Activated effector memory CD4-positive, alpha-beta T cell treated with anti-CD3 and anti-CD28 coated beads, Interleukin-2, amount 50 U/mL, for 16 hours (primary cell): ENCODE measurements around the gene ANKRD24.
"Not testable (repeated sequence)": the region's sequence is repeated elsewhere in the genome, so short reads cannot be mapped to it uniquely, and the experiment has no call there.

Experiments used
- DNase-seq: peaks from one replicate; pipeline ENCODE4 v3.0.0-alpha.2; 2020

ANKRD24 gene

GRCh38 chr19:4182084-4182810 is at the start of gene ANKRD24, which contains the start of gene SIRT6:
TSS of gene ANKRD24 (plus strand) at chr19:4182689. CDS start at chr19:4186426, 3,737 bp downstream.
TSS of gene SIRT6 (minus strand) at chr19:4182563. CDS start at chr19:4182539, 24 bp downstream.
- DNase-seq, result peak; percentile 99

DNA sequence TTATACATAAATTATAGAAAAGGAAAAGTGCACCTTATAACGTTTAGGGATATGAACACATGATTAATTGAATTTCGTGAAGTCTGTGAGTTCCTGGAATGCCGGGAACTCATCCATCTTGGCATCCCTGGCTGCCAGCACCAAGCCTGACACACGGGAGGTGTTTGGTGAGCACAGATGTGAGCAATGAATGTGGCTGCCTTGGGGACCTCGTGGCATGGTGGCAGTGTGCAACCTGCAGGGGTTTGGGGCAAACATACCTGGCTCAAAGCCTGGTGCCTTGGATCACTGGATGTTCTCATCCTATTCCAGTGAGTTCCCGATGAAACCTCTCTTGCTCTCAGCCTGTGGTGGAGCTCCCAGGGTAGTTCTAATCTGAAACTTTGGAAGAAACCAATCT is 48.1 kb upstream of the ANKRD24 start:
- no peak for DNase-seq

GRCh38 chr19:4135386-4135785 is 47.1 kb upstream of the ANKRD24 start:
- DNase-seq, result not testable (repeated sequence)

DNA sequence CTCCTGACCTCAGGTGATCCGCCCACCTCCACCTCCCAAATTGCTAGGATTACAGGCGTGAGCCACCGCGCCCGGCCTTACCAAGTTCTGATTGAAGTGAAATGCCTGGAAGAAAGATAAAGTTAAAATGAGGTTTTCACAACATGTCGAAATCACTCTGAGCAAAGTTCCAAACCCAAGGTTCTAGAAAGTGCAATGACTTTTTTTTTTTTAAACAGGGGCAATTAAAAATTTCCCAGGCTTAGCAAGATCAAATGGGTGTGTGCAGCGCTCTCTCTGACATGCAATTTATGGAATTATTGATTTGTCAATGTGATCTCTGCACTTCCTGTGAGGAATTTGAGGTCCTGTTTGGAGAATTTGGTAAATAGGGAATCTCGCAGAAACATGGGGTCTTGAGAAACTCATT is 45.8 kb upstream of the ANKRD24 start:
- no peak for DNase-seq

DNA sequence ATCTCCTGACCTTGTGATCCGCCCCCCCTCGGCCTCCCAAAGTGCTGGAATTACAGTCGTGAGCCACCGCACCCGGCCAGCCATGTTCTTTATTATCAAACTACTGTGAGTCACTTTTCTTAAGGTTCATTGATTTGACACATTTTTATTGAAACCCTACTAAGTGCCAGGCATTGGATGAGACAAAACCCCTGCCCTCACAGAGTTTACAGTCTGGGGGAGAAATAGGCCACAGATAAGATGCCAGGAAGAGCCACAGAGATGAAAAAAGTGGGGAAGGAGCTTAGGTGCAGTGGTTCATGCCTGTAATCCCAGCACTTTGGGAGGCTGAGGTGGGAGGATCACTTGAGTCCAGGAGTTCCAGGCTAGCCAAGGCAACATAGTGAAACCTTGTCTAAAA is 44.0 kb upstream of the ANKRD24 start:
- no peak for DNase-seq

- peak; percentile 95 for DNase-seq
These were observed 42.8 kb upstream of the ANKRD24 start for GRCh38 chr19:4139614-4140236.

DNA sequence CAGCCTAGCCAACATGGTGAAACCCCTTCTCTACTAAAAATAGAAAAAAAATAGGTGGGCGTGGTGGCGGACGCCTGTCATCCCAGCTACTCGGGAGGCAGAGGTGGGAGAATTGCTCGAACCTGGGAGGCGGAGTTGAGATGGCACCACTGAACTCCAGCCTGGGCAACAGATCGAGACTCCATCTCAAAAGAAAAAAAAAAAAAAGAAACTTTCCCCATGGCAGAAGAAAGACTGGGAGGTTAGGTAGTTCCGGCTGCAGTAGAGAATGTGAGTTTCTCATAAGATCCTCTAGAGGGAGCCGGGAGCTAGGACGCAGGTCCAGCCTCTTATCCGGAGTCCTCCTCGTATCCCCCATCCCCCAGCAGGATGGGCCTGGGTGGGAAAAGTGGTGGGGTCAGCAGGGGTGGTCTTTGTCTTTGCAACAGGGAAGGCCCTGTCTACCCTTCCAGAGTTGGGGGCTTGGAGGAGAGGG is 42.2 kb upstream of the ANKRD24 start:
- DNase-seq, result peak; percentile 67

GRCh38 chr19:4142916-4143315 is 39.6 kb upstream of the ANKRD24 start:
- DNase-seq, result not testable (repeated sequence)

DNA sequence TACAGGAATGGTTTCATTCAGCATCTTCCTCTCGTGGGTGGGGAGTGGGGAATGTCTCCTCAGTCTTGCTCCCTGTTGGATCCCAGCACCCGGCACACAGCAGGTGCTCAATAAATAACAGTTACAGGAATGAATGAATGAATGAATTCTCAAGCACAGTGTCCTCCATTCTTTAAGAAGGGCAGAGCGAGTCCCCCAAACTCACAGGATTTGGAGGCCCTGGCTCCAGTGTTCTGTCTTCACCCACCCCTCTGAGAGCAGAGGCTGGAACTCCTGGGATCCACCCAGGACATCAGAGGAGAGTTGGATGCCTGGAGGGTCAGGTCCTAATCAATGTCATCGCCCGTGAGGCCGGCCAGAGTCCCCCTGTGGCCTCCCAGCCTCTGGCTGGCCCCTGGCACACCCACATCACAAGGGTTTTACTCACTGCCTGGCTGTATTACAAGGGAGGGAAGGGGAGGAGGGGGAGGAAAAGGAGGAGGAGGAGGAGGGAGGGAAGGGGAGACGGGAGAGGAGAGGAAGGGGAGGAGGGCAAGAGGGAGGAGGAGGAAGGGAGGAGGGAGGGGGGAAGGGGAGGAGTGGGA is 37.7 kb upstream of the ANKRD24 start:
- DNase-seq, result no peak

- no peak for DNase-seq
These were observed 32.8 kb upstream of the ANKRD24 start for GRCh38 chr19:4149518-4150288.

GRCh38 chr19:4151623-4152022 is 30.9 kb upstream of the ANKRD24 start:
- DNase-seq, result no peak

DNA sequence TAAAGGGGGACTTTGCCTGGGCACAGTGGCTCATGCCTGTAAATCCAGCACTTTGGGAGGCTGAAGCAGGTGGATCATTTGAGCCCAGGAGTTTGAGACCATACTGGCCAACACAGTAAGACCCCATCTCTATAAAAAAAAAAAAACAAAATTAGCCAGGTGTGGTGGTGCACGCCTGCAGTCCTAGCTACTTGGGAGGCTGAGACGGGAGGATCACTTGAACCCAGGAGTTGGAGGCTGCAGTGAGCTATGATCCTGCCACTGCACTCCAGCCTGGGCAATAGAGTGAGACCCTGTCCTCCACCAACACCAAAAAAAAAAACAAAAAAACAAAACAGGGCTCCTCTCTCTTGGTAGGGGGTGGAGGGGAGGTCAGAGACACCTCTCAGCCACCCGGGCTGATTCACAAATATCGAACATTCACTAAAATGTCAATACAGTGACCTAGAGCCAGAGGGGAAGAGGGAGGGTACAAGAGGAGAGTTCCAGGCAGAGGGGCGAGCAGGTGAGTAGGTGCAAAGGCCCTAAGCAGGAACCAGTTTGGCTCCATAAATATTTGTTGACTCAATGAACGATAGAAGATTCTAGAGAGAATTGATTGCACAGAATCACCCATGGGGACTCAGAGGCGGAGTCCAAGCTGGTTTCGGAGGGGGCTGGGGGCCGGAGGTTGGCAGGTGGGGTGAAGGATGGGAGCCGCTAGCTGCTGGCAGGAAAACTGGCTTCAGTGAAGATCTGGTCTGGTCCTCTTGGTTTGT is 30.1 kb upstream of the ANKRD24 start:
- DNase-seq, result no peak

- DNase-seq, result no peak
These were observed 27.7 kb upstream of the ANKRD24 start for GRCh38 chr19:4154571-4155312.

GRCh38 chr19:4157164-4157563 is 25.3 kb upstream of the ANKRD24 start:
- DNase-seq, result no peak

GRCh38 chr19:4157971-4158370 is 24.5 kb upstream of the ANKRD24 start:
- not testable (repeated sequence) for DNase-seq

DNA sequence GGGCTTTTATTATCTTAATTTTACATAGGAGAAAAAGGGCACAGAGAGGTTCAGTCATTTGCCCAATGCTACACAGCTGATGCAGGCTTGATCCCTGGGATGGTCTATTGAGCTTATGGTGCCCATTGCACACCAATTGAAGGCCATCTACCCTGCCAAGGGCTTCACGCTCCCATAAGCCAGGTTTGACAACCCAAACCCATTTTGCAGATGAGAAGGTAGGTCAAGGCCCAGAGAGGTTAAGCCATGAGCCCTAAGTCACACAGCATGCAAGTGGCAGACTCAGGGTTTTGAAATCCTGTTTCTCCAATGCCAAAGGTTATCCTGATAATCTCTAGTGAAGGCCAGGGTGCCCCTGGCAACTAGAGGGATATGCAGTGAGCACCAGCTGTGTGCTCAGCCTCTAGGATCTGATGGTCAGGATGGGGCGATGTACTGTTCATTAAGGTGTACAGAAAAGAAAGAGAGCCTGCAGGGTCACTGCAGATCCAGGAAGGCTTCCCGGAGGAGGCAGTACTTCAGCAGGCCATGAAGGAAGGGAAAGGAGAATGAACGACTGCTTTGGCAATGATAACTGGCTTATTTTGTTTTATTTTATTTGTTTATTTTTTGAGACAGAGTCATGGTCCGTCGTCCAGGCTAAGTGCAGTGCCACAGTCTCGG is 20.9 kb upstream of the ANKRD24 start:
- no peak for DNase-seq

- no peak for DNase-seq
These were observed 18.2 kb upstream of the ANKRD24 start for GRCh38 chr19:4164262-4164661.

- DNase-seq, result no peak
These were observed 10.8 kb upstream of the ANKRD24 start for GRCh38 chr19:4171676-4172075.

- DNase-seq, result peak; percentile 89
These were observed 9.5 kb upstream of the ANKRD24 start for GRCh38 chr19:4172861-4173473.

DNA sequence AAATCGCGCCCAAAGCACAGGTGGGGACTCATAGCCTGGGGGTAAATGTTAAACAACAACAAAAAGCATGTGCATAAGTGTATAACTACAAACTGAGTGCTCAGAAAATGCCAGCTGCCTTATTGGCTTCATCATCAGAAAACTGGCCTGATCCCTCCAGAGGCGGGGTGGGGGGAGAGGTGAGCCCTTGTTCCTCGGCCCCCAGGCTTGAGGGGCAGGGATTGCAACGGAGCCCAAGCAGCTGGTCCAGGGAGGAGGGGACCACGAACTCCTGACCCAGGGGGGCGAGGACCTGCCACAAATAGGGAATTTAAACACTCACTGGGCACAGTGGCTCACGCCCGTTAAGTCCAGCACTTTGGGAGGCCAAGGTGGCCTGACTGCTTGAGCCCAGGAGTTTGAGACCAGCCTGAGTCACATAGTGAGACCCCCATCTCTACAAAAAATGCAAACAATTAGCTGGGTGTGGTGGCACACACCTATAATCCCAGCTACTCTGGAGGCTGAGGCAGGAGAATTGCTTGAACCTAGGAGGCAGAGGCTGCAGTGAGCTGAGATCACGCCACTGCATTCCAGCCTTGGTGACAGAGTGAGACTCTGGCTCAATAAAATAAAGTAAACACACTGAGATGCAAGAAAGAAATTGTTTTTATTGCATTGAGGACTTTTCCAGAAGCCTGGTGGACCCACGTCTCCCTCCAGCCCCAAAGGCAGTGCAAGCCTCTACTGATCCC is 8.8 kb upstream of the ANKRD24 start:
- no peak for DNase-seq
